HepG2 (cell line): Measurements from ENCODE around the gene TH. TPM values are rescaled to one million over a fixed set of nuclear protein-coding genes. Genes with fewer than 3 reads are reported as not detected.

Source experiments
- EED ChIP-seq: sonication (generic); formaldehyde crosslinking; IDR thresholded peaks from 2 replicates; pipeline ENCODE4 v1.5.0; 2020; ENCODE audit warnings: mild to moderate bottlenecking, missing genetic modification reagents
- HDAC1 ChIP-seq: sonication (generic); formaldehyde crosslinking; IDR thresholded peaks from 2 replicates; pipeline ENCODE4 v1.5.1; 2020; ENCODE audit warnings: mild to moderate bottlenecking, missing genetic modification reagents
- RNF2 ChIP-seq: fragments of 450-650 bp; conservative IDR thresholded peaks from 2 replicates; pipeline ENCODE4 v1.6.1; 2016; ENCODE audit warnings: low read depth
- SOX13 ChIP-seq, 3 experiments: fragments of 450-650 bp in 1 of 3; sonication (generic) in 1 of 3; formaldehyde crosslinking in 1 of 3; IDR thresholded peaks in 2 of 3; conservative IDR thresholded peaks in 1 of 3; 2 replicates each; pipeline versions ENCODE4 v1.5.0 to v1.6.1; 2016 to 2020; ENCODE audit warnings: antibody characterized with exemption in 1 of 3, mild to moderate bottlenecking in 1 of 3, missing compliant biosample characterization in 1 of 3, missing genetic modification reagents in 1 of 3, moderate library complexity in 1 of 3
- ZNF547 ChIP-seq: sonication (generic); formaldehyde crosslinking; IDR thresholded peaks from 2 replicates; pipeline ENCODE4 v1.5.1; 2020; ENCODE audit warnings: mild to moderate bottlenecking, missing genetic modification reagents
- polyA plus RNA-seq, 8 experiments: library from polyadenylated mRNA; depleted of rRNA in 3 of 8; stranded (reverse) in 7 of 8; unstranded in 1 of 8; fragments of >200 nt; fragmentation: Illumina TruSeq in 4 of 8; extraction: Trizol in 4 of 8; gene quantifications; 2 replicates each; pipeline versions ENCODE4 v1.2.1 to v1.2.3, GENCODE V29; 2011 to 2016; ENCODE audit warnings: low read depth in 4 of 8, missing spikeins in 1 of 8, mixed read lengths in 1 of 8; ENCODE audit not compliant: insufficient read depth in 1 of 8
- total RNA-seq, 5 experiments: library from RNA; depleted of rRNA; stranded (reverse); fragments of >200 nt; fragmentation: Illumina TruSeq; extraction: Trizol; gene quantifications; 2 replicates each; pipeline ENCODE4 v1.2.3, GENCODE V29; 2016; ENCODE audit warnings: low read depth in 1 of 5
- TF ChIP-seq, protein P1 (sequence below): sonication (generic); formaldehyde crosslinking; IDR thresholded peaks from 2 replicates; pipeline ENCODE4 v1.5.1; 2020; ENCODE audit warnings: mild to moderate bottlenecking, missing genetic modification reagents, moderate library complexity
- TF ChIP-seq, protein P2 (sequence below): sonication (generic); formaldehyde crosslinking; IDR thresholded peaks from 2 replicates; pipeline ENCODE4 v1.5.1; 2020; ENCODE audit warnings: missing genetic modification reagents, mild to moderate bottlenecking, borderline replicate concordance
- TF ChIP-seq, protein P3 (sequence below): sonication (generic); formaldehyde crosslinking; conservative IDR thresholded peaks from 2 replicates; pipeline ENCODE4 v1.8.0; 2022; ENCODE audit warnings: mild to moderate bottlenecking, moderate library complexity, missing genetic modification reagents
- TF ChIP-seq, protein P4 (sequence below): sonication (generic); formaldehyde crosslinking; IDR thresholded peaks from 2 replicates; pipeline ENCODE4 v1.5.0; 2020; ENCODE audit warnings: mild to moderate bottlenecking, missing genetic modification reagents, borderline replicate concordance
- TF ChIP-seq, protein P5 (sequence below): sonication (generic); formaldehyde crosslinking; IDR thresholded peaks from 2 replicates; pipeline ENCODE4 v1.9.0; 2022; ENCODE audit warnings: missing genetic modification reagents, mild to moderate bottlenecking, borderline replicate concordance

Gene TH
- total and polyA plus RNA-seq, 2 of the 13 experiments (the other 11 are each of a cell fraction or from before 2014, with no cell fraction given) = 0.36 TPM; not detected in 1

DNA sequence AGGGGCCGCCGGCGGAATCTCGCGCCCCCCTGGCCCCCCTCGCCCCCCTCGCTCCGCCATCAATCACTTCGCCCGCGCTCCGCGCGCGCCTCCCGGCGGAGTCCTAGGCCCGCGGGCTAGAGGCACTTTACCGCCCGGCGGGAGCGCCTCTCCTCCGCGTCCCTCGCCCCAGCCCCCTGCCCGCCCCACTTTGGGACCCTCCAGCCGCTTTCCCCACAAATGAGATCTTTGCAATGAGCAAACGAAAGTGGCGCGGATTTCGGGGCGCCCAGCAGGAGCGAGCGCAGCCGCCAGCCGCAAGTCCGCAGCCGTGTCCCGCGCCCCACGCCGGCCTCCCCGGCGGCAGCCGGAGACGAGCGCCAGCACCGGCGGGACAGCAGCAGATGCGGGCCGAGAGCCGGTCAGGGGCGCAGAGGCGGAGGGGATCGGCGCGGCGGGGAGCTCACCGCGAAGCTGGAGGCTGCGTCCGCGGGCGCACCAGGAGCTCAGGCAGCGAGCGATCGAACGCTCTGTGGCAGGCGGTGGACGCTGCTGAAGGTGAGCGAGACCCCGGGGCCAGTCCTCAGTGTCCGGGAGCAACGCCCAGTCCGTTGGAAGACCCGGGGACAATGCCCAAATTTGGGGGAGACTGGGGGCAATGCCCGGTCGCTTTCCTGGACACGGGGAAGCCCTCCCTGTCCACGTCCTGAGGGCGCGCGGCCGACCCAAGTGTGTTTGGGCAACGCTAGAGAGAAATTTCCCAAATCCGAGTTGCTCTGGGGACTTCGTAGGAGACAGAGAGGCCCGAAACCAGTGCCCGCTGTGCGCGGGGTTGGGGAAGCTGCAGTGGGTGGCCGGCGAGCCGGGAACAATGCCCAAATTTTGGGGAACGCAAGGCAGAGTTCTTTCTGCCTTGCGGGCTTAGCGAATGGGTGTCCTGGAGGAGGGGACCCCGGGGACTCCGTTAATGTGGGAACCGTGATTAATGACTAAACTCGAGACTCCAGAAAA lies 30.9 kb downstream of the TH start (continued):
- TF ChIP-seq ZNF547 (CRISPR knock-in tag) (0 out of 2 replicates have a peak, but pooled peaks have one; percentile 16), HDAC1 (CRISPR knock-in tag) (peak; percentile 12; the same call in 1 of the 2 replicates), RNF2 (peak; percentile 69; the same call in 1 of the 2 replicates), EED (CRISPR knock-in tag) (peak; percentile 53; the same call in 1 of the 2 replicates), SOX13 (IDR thresholded peaks at IDR 0.05) (peak; percentile 29; the same call in 1 of the 2 replicates), SOX13 (CRISPR knock-in tag; conservative IDR thresholded peaks at IDR 0.05 in 1 of 2, IDR thresholded peaks at IDR 0.05 in 1 of 2) (no peak)
- TF ChIP-seq, protein P1, sequence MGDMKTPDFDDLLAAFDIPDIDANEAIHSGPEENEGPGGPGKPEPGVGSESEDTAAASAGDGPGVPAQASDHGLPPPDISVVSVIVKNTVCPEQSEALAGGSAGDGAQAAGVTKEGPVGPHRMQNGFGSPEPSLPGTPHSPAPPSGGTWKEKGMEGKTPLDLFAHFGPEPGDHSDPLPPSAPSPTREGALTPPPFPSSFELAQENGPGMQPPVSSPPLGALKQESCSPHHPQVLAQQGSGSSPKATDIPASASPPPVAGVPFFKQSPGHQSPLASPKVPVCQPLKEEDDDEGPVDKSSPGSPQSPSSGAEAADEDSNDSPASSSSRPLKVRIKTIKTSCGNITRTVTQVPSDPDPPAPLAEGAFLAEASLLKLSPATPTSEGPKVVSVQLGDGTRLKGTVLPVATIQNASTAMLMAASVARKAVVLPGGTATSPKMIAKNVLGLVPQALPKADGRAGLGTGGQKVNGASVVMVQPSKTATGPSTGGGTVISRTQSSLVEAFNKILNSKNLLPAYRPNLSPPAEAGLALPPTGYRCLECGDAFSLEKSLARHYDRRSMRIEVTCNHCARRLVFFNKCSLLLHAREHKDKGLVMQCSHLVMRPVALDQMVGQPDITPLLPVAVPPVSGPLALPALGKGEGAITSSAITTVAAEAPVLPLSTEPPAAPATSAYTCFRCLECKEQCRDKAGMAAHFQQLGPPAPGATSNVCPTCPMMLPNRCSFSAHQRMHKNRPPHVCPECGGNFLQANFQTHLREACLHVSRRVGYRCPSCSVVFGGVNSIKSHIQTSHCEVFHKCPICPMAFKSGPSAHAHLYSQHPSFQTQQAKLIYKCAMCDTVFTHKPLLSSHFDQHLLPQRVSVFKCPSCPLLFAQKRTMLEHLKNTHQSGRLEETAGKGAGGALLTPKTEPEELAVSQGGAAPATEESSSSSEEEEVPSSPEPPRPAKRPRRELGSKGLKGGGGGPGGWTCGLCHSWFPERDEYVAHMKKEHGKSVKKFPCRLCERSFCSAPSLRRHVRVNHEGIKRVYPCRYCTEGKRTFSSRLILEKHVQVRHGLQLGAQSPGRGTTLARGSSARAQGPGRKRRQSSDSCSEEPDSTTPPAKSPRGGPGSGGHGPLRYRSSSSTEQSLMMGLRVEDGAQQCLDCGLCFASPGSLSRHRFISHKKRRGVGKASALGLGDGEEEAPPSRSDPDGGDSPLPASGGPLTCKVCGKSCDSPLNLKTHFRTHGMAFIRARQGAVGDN (CRISPR knock-in tag) = peak; percentile 53
- TF ChIP-seq, protein P2, sequence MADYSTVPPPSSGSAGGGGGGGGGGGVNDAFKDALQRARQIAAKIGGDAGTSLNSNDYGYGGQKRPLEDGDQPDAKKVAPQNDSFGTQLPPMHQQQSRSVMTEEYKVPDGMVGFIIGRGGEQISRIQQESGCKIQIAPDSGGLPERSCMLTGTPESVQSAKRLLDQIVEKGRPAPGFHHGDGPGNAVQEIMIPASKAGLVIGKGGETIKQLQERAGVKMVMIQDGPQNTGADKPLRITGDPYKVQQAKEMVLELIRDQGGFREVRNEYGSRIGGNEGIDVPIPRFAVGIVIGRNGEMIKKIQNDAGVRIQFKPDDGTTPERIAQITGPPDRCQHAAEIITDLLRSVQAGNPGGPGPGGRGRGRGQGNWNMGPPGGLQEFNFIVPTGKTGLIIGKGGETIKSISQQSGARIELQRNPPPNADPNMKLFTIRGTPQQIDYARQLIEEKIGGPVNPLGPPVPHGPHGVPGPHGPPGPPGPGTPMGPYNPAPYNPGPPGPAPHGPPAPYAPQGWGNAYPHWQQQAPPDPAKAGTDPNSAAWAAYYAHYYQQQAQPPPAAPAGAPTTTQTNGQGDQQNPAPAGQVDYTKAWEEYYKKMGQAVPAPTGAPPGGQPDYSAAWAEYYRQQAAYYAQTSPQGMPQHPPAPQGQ (CRISPR knock-in tag) = no peak
- TF ChIP-seq, protein P3, sequence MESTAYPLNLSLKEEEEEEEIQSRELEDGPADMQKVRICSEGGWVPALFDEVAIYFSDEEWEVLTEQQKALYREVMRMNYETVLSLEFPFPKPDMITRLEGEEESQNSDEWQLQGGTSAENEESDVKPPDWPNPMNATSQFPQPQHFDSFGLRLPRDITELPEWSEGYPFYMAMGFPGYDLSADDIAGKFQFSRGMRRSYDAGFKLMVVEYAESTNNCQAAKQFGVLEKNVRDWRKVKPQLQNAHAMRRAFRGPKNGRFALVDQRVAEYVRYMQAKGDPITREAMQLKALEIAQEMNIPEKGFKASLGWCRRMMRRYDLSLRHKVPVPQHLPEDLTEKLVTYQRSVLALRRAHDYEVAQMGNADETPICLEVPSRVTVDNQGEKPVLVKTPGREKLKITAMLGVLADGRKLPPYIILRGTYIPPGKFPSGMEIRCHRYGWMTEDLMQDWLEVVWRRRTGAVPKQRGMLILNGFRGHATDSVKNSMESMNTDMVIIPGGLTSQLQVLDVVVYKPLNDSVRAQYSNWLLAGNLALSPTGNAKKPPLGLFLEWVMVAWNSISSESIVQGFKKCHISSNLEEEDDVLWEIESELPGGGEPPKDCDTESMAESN (CRISPR knock-in tag) = 0 out of 2 replicates have a peak, but pooled peaks have one; percentile 34
- TF ChIP-seq, protein P4, sequence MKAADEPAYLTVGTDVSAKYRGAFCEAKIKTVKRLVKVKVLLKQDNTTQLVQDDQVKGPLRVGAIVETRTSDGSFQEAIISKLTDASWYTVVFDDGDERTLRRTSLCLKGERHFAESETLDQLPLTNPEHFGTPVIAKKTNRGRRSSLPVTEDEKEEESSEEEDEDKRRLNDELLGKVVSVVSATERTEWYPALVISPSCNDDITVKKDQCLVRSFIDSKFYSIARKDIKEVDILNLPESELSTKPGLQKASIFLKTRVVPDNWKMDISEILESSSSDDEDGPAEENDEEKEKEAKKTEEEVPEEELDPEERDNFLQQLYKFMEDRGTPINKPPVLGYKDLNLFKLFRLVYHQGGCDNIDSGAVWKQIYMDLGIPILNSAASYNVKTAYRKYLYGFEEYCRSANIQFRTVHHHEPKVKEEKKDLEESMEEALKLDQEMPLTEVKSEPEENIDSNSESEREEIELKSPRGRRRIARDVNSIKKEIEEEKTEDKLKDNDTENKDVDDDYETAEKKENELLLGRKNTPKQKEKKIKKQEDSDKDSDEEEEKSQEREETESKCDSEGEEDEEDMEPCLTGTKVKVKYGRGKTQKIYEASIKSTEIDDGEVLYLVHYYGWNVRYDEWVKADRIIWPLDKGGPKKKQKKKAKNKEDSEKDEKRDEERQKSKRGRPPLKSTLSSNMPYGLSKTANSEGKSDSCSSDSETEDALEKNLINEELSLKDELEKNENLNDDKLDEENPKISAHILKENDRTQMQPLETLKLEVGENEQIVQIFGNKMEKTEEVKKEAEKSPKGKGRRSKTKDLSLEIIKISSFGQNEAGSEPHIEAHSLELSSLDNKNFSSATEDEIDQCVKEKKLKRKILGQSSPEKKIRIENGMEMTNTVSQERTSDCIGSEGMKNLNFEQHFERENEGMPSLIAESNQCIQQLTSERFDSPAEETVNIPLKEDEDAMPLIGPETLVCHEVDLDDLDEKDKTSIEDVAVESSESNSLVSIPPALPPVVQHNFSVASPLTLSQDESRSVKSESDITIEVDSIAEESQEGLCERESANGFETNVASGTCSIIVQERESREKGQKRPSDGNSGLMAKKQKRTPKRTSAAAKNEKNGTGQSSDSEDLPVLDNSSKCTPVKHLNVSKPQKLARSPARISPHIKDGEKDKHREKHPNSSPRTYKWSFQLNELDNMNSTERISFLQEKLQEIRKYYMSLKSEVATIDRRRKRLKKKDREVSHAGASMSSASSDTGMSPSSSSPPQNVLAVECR = peak; percentile 6; the same call in 1 of the 2 replicates
- TF ChIP-seq, protein P5, sequence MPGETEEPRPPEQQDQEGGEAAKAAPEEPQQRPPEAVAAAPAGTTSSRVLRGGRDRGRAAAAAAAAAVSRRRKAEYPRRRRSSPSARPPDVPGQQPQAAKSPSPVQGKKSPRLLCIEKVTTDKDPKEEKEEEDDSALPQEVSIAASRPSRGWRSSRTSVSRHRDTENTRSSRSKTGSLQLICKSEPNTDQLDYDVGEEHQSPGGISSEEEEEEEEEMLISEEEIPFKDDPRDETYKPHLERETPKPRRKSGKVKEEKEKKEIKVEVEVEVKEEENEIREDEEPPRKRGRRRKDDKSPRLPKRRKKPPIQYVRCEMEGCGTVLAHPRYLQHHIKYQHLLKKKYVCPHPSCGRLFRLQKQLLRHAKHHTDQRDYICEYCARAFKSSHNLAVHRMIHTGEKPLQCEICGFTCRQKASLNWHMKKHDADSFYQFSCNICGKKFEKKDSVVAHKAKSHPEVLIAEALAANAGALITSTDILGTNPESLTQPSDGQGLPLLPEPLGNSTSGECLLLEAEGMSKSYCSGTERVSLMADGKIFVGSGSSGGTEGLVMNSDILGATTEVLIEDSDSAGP (CRISPR knock-in tag) = peak; percentile 37; the same call in 1 of the 2 replicates
